Epithelial cell of proximal tubule (primary cell): ENCODE data around the gene FGF13. TPM values are rescaled to one million over a fixed set of nuclear protein-coding genes. Genes with fewer than 3 reads are reported as not detected.

Source experiments
- DNase-seq: peaks from one replicate; pipeline ENCODE4 v3.0.0-alpha.2; 2011; ENCODE audit warnings: low read depth
- H3K4me3 ChIP-seq: 2 replicates; pipeline ENCODE4 v1.5.1; 2011; ENCODE audit warnings: low read depth, mild to moderate bottlenecking, low read length
- CTCF ChIP-seq: conservative IDR thresholded peaks from 2 replicates; pipeline ENCODE4 v1.5.1; 2012; ENCODE audit warnings: low read depth, mild to moderate bottlenecking, low read length
- total RNA-seq: library from RNA; depleted of rRNA; stranded (reverse); fragments of >200 nt; gene quantifications from 2 replicates; pipeline ENCODE4 v1.2.3, GENCODE V29; 2015

Gene FGF13
- total RNA-seq, 1 donor from 2014 or later: 4.2 TPM

GRCh38 chrX:138709886-138710791, 1.4 kb downstream of the FGF13 start:
- no peak for DNase-seq
- no peak overlapping the region for H3K4me3 ChIP-seq
- no peak for TF ChIP-seq CTCF

- H3K4me3 ChIP-seq: no peak overlapping the region
- no peak for DNase-seq
- TF ChIP-seq CTCF: no peak
Measured at GRCh38 chrX:138708268-138708667, 3.2 kb downstream of the FGF13 start.

- no peak overlapping the region for H3K4me3 ChIP-seq
- no peak for DNase-seq
- TF ChIP-seq CTCF: no peak
Measured at GRCh38 chrX:138704596-138704995, 6.9 kb downstream of the FGF13 start.

- TF ChIP-seq CTCF: no peak
- H3K4me3 ChIP-seq: no peak overlapping the region
- no peak for DNase-seq
Measured at GRCh38 chrX:138704101-138704500, 7.4 kb downstream of the FGF13 start.

GRCh38 chrX:138692591-138692990, 18.9 kb downstream of the FGF13 start:
- DNase-seq: no peak
- no peak for TF ChIP-seq CTCF
- H3K4me3 ChIP-seq: no peak overlapping the region

- no peak for DNase-seq
- no peak for TF ChIP-seq CTCF
- no peak overlapping the region for H3K4me3 ChIP-seq
Measured at GRCh38 chrX:138691186-138691585, 20.3 kb downstream of the FGF13 start.

GRCh38 chrX:138690591-138690990, 20.9 kb downstream of the FGF13 start:
- DNase-seq: no peak
- no peak overlapping the region for H3K4me3 ChIP-seq
- no peak for TF ChIP-seq CTCF
